HUDEP-2 (cell line): ENCODE data around the gene EPHB2.
"Not testable (repeated sequence)": the region's sequence is repeated elsewhere in the genome, so short reads cannot be mapped to it uniquely, and the experiment has no call there.

ENCODE experiments used
- DNase-seq, 76 experiments: peaks; one replicate each; lab custom pipeline; 2025; ENCODE audit not compliant: unreplicated experiment in 76 of 76; lab: John Stamatoyannopoulos, UW

EPHB2 gene

DNA sequence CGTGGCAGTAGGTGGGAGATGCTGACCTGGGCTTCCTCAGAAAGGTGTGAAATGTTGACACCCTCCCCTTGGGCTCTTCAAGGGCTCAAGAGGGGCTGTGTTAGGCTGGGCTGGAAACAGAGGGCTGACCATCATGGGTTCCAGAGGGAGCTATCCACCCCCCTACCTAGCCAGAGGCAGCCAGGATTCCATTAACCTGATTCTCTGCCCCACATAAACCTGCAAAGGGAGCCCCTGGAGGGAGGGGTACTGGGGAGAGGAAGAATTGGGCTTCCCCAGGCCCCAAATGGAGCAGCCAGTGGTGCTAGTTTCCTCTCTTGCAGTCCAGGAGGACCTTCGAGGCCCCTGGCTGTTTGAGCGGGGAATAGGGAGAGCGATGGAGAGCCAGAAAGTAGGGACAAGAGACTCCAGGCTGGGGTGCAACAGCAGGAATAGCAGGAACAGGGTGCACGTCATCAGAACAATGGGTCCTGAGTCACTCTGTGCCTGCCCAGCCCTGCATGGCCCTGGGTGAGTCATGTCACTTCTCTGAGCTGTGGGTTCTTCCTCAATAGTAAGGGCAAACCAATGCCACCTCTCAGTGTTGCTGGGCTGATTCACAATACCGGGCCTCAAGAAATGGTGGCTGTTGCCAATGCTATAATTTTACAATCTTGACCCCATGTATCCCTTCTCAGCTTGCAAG lies 121.2 kb downstream of the EPHB2 start:
- DNase-seq = peak in 11 of 76 experiments; percentile 1 to 34 (median 7)

DNA sequence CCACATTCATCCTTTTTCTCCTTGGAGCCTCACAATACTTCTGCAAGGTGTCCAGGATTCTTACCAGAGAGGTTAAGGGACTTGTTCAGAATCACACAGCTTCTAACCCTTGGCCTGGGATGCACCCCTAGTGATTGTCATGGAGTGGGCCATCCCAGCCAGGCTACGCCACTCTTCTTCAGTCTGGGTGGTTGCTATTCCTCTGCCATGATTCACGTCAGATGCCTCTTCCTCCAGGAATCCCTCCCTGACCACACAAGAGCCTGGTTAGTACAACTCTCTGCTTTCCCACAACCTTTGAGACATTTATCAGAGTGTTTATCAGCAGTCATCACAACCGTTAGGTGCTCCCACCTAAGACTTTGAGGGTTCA lies 121.8 kb downstream of the EPHB2 start:
- DNase-seq = no peak

DNA sequence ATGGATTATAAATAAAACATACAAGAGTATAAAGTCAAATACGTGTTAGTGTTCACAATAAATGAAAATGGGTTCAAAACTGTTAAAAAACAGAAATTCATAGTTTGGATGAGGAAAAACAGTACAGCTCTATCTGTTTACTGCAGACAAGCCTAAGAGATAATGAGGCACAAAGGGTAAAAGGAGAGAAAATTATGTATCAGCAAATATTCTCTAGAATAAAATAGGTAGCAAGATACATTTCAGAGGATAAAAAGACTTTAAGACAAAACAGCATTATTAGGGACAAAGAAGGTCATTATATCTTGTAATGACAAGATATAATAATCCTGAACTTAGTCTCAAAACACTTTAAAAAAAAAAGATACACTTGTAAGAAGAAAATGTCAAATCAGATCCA lies 123.1 kb downstream of the EPHB2 start:
- DNase-seq = no peak

DNA sequence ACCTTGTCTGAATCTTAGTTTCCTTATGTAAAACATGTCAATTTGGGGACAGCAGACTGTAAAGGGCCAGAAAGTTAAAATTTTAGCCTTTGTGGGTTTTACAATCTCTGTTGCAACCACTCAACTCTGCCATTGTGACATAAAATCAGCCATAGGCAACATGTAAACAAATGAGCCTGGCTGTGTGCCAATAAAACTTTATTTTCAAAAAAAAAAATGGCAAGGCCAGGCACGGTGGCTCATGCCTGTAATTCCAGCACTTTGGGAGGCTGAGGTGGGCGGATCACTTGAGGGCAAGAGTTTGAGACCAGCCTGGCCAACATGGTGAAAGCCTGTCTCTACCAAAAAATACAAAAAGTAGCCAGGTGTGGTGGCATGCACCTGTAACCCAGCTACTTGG lies 123.8 kb downstream of the EPHB2 start:
- not testable (repeated sequence) for DNase-seq

DNA sequence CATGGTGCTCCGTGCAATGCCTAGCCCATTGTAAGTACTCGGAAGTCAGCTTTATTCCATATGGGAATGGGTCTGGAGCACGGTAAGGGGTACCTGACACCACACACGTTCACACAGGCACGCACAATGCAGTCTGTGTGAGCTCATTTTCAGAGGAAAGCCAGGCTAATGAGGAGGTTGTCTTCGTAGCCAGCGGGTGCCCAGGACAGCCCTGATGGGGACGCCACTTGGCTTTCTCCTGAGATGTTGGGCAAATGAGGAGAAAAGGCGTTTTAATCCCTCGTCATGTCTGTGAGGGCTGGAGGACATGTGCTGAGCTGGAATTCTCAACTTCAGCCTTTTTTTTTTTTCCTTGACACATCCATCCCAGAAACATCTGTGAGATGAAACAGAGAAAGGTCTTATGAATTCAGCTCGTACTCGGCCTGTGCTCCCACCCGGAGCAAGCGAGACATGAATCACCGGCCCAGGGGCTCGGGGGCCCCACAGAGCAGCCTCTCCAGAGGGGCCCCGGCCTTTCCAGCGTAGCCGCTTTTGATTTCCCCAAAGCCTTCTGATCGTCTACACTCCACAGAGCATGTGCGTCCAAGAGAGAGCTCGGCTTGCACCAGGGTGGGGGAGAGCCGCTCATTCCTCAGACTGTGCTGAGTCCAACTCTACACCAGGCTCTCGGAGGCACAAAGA lies 125.1 kb downstream of the EPHB2 start:
- DNase-seq = no peak

DNA sequence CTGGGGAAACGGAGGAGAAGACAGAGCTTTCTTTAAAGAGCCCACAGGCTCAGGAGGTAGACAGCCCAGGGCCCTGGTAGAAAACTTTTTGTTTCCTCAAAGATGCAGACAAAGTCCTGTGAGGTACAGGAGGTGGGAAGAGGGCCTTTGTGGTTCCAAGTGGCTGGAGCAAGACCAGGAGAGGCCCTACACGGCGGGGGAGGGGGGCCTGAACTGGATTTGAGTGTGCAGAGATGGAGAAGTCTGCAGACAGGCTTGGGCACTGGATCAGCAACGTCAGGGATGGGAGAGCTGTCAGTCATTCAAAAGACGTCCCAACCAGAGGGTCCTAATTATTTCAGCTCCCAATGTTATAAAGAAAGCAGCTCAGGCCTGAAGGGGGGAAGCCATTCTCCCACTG lies 126.2 kb downstream of the EPHB2 start:
- no peak for DNase-seq

DNA sequence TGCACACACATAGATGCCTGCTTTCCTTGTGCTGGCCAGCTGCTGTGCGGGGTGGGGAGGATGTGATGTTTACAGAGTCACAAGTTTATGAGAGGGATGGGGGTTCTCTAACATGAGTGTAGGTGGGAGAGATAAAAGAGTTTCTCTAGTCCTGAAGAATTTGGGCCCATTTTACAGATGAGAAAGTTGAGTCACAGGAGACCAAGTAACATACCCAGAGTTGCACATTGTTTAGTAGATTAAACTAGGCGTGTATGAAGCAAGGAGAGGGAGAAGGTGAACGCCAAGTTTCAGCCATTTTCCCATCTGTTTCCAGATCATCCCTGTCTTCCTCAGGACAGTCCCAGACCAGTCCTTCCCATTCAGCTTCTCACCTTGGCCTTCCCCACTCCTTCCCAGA lies 126.7 kb downstream of the EPHB2 start:
- no peak for DNase-seq

DNA sequence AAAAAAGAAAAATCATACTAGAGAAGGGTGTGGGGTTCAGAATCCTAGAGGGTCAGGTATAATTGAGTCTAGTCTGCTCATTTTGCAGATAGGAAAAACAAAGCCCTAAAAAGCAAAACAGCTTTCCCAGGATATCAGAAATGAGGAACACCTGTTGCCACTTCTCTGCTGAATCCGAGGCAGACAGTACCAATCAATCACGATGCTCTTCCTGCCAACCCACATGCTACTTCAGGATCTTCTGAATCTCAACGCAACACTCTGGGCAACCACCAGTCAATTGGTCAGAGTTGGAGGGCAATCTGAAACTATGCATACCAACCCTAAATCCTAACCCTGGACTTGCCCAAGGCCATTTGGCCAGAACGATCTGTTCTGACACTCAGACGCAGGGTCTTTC lies 128.3 kb downstream of the EPHB2 start:
- DNase-seq = no peak

DNA sequence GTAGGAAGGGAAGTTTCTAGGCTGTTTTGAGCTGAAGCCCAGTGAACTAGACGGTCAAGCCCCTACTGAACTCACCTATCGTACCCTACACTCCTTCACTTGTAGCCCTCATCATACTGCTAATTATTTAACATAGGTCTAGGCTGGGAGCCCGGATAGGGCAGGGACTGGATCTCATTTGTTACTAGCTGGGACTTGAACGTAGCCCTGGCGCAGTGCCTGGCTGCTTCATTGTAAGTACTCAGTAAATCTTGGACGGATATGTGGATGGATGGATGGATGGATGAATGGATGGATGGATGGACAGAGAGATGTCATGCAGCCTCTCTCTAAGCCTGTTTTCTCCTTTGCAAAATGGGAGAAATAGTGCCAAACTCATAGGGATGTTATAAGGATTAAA lies 129.2 kb downstream of the EPHB2 start:
- no peak for DNase-seq

DNA sequence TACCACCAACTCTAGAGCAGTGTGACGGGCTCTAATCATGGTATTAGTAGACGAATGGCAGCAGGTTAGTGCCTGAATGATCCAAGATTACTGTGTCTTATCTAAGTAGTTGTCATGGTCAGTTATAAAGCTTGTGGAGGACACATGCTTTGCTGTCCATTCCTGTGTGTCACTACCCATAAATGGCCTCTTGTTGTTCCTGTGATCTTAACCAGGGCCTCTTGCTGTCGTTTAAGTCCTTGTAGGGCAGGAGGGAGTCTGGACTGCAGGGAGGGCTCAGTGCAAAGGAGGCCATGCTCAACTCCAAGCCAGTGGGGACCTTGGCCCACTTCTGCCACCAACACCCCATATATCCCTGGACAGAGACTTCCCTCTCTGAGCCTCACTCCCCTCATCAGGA lies 130.5 kb downstream of the EPHB2 start:
- no peak for DNase-seq

DNA sequence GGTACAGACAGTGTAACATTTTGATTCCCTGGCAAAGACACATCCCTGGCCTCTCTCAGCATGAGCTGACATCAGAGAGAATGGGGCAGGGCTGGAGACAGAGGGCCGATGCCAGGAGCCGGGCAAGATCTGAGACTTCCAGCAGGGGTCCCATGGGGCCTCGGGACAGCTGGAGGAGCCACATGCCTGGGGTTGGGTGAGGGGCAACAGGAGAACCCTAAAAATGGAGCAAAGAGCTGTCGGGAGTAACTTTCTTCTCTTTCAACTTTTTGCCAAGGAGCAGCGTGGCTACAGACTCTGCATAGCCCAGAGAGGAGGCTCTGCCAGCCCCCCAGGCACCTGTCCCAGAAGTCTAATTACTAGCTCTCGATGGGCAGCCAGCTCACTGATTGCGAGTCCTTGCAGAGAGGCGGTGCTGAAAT lies 131.2 kb downstream of the EPHB2 start:
- DNase-seq = no peak

DNA sequence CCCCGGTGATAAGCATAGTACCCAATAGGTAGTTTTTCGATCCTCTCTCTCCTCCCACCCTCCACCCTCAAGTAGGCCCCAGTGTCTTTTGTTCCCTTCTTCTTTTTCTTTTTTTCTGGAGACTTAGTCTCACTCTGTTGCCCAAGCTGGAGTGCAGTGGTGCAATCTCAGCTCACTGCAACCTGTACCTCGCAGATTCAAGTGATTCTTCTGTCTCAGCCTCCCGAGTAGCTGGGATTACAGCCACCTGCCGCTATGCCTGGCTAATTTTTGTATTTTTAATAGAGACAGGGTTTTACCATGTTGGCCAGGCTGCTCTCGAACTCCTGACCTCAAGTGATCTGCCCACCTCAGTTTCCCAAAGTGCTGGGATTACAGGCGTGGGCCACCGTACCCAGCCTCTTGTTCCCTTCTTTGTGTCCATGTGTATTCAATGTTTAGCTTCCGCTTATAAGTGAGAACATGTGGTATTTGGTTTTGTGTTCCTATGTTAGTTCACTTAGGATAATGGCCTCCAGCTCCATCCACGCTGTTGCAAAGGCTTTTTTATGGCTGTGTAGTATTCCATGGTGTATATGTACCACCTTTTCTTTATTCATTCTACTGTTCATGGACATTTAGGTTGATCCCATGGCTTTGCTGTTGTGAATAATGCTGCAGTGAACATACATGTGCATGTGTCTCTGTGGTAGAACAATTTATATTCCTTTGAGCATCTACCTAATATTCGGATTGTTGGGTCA lies 133.0 kb downstream of the EPHB2 start:
- not testable (repeated sequence) for DNase-seq

DNA sequence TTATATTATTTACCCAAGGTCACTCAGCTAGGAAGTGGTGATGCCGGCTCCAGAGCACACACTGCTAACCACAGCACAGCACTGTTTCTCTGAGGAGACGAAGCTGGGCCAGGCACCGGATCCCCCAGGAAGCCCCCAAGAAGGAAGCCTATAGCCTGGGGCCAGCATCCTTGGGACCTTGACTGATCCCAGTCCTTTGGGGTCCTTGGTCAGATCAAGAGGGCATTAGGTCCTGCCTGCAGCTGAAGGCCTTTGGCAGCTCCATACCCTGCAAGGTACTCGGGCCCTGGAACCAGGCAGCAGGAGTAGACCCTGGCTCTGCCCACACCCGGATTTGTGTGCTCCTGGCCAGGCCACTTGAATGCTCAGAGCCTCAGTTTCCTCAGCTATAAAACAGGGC lies 134.0 kb downstream of the EPHB2 start:
- no peak for DNase-seq

DNA sequence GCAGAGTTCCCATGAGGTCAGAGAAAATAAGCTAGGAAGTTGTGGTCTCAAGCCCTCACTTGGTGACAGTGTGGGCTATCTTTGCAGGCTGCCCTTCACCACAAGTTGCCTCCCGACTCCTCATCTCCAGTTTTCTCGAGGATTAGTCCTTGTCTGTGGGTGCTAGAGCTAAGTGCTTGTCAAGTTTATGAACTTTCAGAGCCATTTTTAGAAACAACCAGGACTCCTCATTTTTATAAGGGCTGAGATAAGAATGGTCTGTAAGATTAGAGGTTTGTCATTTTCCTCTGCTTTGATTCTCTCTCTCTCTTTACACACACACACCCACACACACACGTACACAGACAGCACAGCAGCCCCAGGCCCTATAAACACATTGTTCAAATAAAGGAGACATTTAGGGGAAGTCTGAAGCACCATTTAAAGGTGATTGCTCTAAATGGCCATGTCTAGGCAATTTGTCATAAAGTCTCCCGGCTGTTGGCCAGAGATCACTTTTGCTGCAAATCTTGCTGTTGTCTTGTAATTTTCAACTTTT lies 134.8 kb downstream of the EPHB2 start:
- DNase-seq = no peak

DNA sequence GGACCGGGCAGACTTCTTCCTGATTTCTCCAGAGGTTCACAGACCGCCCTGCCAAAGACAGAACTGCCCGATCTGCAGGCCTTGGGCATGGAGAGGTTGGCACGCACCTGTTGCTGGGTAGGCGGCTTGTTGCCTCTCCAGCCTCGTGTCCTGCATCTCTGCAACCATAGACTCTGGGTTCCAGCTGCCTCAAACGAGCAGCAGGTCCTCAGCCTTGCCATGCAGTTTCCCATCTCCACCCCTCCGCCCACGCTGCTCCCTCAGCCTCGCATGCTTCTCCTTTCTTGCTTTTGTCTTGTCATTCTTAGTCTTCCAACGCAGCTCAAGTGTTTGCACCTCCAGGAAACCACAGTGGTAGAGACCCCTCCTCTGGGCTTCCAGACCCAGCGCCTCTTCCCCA lies 135.8 kb downstream of the EPHB2 start:
- peak in 4 of 76 experiments; percentile 3 to 9 (median 7) for DNase-seq

DNA sequence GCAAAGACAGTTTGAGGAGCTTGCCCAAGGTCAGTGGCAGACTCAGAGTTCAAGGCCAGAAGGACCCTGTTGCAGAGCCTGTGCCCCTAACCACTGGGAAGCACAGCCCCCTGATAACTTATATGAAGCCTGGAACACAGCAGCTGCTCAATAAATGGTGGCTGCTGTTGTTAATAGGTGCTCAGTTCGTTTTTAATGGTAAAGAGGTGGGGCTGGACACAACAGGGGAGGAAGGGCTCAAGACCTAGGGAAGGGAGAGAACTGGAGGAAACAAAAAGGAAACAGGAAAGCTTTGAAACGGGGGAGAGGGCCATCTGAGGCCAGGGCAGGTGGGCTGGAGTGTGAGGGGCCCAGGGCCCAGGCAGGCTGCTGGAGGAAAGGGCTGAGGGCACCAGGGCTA lies 136.6 kb downstream of the EPHB2 start:
- DNase-seq = no peak

DNA sequence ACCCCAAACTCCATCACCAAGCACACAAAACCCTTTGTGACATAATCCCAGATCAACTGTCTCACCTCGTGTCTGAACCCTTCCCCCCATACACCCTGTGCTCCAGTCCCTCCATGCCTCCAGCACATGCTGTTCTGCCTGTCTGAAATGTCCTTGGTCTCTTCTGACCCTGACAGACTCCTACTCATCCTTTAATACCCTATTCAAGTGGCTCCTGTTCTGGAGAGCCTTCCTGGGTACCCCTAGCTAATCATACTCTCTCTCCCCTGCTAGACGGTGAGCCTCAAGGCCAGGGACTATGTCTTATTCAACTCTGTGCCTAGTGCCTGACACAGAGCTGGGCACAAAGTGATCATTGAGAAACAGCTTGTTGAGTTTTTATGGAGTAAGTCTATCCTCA lies 137.1 kb downstream of the EPHB2 start:
- DNase-seq = no peak

DNA sequence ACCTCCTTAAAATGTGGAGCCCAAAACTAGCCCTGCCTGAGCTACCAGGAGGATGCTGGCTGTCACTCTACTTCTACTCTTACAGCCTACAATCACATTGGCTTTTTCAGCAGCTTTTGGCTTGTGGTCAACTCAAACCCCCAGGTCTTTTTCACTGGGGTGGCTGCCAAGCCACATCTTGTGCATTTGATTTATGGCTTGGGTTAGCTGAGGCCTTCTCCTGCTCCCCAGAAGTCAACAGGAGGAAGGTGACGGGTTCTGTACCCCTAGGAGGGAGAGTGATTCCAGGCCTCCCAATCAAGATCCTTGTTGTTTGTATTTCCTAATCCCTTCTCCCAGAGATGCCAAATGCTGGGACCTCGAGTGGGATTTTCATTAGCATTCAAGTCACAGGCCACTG lies 137.8 kb downstream of the EPHB2 start:
- no peak for DNase-seq

DNA sequence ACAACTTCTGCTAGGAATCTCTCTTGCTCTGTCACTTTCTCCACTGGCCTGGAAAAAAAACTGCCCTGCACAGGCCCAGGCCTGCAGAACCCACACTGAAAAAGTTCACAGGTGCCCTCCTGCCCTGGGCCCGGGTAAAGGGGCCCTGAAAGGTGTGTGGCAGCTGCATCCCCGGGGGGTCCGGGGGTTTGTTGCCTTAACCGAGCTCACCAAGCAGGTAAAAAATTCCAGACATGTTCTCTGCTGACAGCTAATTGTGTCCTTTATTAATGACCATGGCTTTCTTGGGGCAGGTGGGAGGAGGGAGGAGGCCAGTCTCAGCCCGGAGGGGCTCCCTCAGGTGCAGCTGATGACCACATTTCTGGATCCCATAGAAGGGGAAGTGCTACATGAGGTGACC lies 139.1 kb downstream of the EPHB2 start:
- DNase-seq = no peak

DNA sequence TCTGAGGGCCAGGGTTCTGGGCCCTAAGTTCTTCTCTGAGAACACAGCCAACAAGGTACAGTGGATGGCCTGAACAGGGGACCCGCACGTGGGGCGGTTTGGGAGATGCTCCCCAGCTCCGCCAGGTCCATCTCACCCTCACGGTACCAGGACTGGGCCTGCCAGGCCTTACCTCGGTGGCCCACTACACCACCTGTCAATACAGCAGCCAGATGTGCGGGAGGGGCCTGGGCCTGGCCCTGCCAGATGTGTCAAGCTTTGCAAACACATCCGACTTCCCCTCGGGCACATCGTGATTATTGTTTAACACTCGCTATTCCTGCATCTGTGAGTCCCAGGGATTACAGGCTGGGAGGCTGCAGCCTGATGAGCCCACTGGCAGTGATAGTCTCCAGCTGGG lies 139.6 kb downstream of the EPHB2 start:
- no peak for DNase-seq

DNA sequence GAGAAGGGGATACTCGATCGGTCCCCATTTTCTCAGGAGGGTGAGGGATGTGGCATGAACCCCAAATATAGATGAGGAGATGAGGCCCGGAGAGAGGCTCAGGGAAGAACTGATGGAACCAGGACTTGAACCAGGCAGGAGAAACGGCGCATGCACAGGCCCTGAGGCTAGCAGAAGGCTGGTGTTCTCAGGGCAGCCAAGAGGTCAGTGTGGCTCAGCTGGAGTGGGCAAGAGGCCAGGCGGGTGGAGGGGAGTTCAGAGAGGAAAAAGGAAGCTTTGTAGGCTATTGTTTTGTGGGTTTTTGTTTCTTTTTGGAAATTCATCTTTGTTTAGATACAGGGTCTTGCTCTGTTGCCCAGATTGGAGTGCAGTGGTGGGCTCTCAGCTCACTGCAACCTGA lies 140.0 kb downstream of the EPHB2 start:
- no peak for DNase-seq

DNA sequence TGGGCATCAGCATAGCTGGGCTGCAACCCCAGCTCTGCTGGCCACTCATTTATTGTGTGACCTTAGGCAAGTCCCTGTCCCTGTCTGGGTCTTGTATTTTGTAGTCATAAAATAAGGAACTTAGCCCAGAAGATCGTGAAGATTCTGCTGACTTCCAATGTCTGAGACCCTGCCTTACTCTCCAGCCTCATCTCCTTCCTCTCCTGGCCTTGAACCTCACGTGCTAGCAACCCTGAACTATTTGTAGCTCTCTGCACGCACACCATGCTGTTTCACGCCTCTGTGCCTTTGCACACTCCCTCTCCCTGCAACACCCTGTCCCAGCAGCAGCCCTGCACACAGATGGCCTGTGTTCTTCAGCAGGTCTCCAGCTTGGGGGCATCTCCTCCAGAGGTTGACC lies 140.9 kb downstream of the EPHB2 start:
- DNase-seq = no peak
